Stimulated activated naive CD8-positive, alpha-beta T cell treated with anti-CD3 and anti-CD28 coated beads, Interleukin-15, amount 100 ng/mL, for 72 hours (primary cell): ENCODE results near the gene ARHGEF12.

Experiments used
- ATAC-seq: fragments of 150-1000 bp; cut with Tn5 transposase; 2 replicates; pipeline ENCODE4 v1.10.0; 2021; ENCODE audit warnings: mild to moderate bottlenecking, moderate library complexity
- DNase-seq, 2 donors: peaks; one replicate each; pipeline ENCODE4 v3.0.0; 2021 to 2022
- H3K27ac Mint-ChIP-seq, 2 donors: one replicate each; pipeline ENCODE4 v1.8.0; 2022; ENCODE audit warnings: mild to moderate bottlenecking in 2 of 2, mixed read lengths in 2 of 2, moderate library complexity in 2 of 2
- H3K27me3 Mint-ChIP-seq: one replicate; pipeline ENCODE4 v1.8.0; 2022; ENCODE audit warnings: mixed read lengths
- H3K4me1 Mint-ChIP-seq: one replicate; pipeline ENCODE4 v1.8.0; 2022; ENCODE audit warnings: mild to moderate bottlenecking, mixed read lengths
- H3K4me3 Mint-ChIP-seq, 2 donors: one replicate each; pipeline ENCODE4 v1.8.0; 2022; ENCODE audit warnings: mild to moderate bottlenecking in 2 of 2, mixed read lengths in 2 of 2, moderate library complexity in 1 of 2
- H3K9me3 Mint-ChIP-seq, 2 donors: one replicate each; pipeline ENCODE4 v1.8.0; 2022; ENCODE audit warnings: mixed read lengths in 2 of 2

The ARHGEF12 gene

GRCh38 chr11:120384476-120384875 is 48.3 kb downstream of the ARHGEF12 start:
- Mint-ChIP-seq H3K27ac (no peak overlapping the region), H3K4me3 (no peak overlapping the region), H3K4me1 (no peaks in the 10 kb centered on the region), H3K27me3 (peaks cover 60% of the 10 kb centered on the region), H3K9me3 (peaks cover 3 to 6% of the 10 kb centered on the region in 2 donors)
- DNase-seq = no peak
- ATAC-seq = no peak

GRCh38 chr11:120385110-120385509 is 48.9 kb downstream of the ARHGEF12 start:
- peaks cover 3 to 6% of the 10 kb centered on the region in 2 donors for H3K9me3 Mint-ChIP-seq
- H3K27ac Mint-ChIP-seq = no peak overlapping the region
- peaks cover 62% of the 10 kb centered on the region for H3K27me3 Mint-ChIP-seq
- ATAC-seq (no peak), DNase-seq (no peak)
- H3K4me1 Mint-ChIP-seq = no peaks in the 10 kb centered on the region
- no peak overlapping the region for H3K4me3 Mint-ChIP-seq

GRCh38 chr11:120385655-120386054 is 49.4 kb downstream of the ARHGEF12 start:
- H3K4me3 Mint-ChIP-seq = no peak overlapping the region
- no peak for DNase-seq
- no peak for ATAC-seq

GRCh38 chr11:120386318-120386717 is 50.1 kb downstream of the ARHGEF12 start:
- Mint-ChIP-seq H3K4me1 (no peaks in the 10 kb centered on the region), H3K27ac (no peak overlapping the region), H3K27me3 (peaks cover 55% of the 10 kb centered on the region), H3K9me3 (peaks cover 3 to 6% of the 10 kb centered on the region in 2 donors), H3K4me3 (no peak overlapping the region)
- DNase-seq (no peak), ATAC-seq (no peak)

More at GRCh38 chr11:120385655-120386054, 49.4 kb downstream of the ARHGEF12 start:
- Mint-ChIP-seq H3K27ac (no peak overlapping the region), H3K9me3 (peaks cover 3 to 6% of the 10 kb centered on the region in 2 donors), H3K4me1 (no peaks in the 10 kb centered on the region), H3K27me3 (peaks cover 61% of the 10 kb centered on the region)

GRCh38 chr11:120386774-120387371 is 50.7 kb downstream of the ARHGEF12 start:
- peaks cover 49% of the 10 kb centered on the region for H3K27me3 Mint-ChIP-seq
- ATAC-seq = no peak
- H3K9me3 Mint-ChIP-seq = peaks cover 3 to 6% of the 10 kb centered on the region in 2 donors
- H3K27ac Mint-ChIP-seq = no peak overlapping the region
- no peak for DNase-seq
- H3K4me3 Mint-ChIP-seq = no peak overlapping the region
- H3K4me1 Mint-ChIP-seq = no peaks in the 10 kb centered on the region

- Mint-ChIP-seq H3K27ac (no peak overlapping the region), H3K4me1 (no peaks in the 10 kb centered on the region), H3K4me3 (no peak overlapping the region), H3K27me3 (peaks cover 35% of the 10 kb centered on the region), H3K9me3 (peaks cover 0 to 3% of the 10 kb centered on the region in 2 donors)
- no peak for DNase-seq
- ATAC-seq = no peak
Measured at GRCh38 chr11:120388261-120388660, 52.0 kb downstream of the ARHGEF12 start.

GRCh38 chr11:120389693-120390584 is 53.7 kb downstream of the ARHGEF12 start:
- DNase-seq = no peak
- no peak for ATAC-seq
- Mint-ChIP-seq H3K4me3 (no peak overlapping the region), H3K27me3 (peaks cover 37% of the 10 kb centered on the region), H3K4me1 (no peaks in the 10 kb centered on the region), H3K9me3 (no peaks in the 10 kb centered on the region), H3K27ac (no peak overlapping the region)

GRCh38 chr11:120390585-120390922 is 54.3 kb downstream of the ARHGEF12 start:
- Mint-ChIP-seq H3K4me1 (no peaks in the 10 kb centered on the region), H3K27me3 (peaks cover 37% of the 10 kb centered on the region), H3K4me3 (no peak overlapping the region), H3K9me3 (no peaks in the 10 kb centered on the region), H3K27ac (no peak overlapping the region)
- DNase-seq = no peak
- ATAC-seq = no peak

- no peak for ATAC-seq
- no peak overlapping the region for H3K27ac Mint-ChIP-seq
Measured at GRCh38 chr11:120391292-120391691, 55.1 kb downstream of the ARHGEF12 start.

GRCh38 chr11:120391854-120392253 is 55.6 kb downstream of the ARHGEF12 start:
- no peak overlapping the region for H3K27ac Mint-ChIP-seq
- no peak overlapping the region for H3K4me3 Mint-ChIP-seq
- no peaks in the 10 kb centered on the region for H3K9me3 Mint-ChIP-seq
- H3K4me1 Mint-ChIP-seq = no peaks in the 10 kb centered on the region
- peaks cover 37% of the 10 kb centered on the region for H3K27me3 Mint-ChIP-seq
- no peak for ATAC-seq
- no peak for DNase-seq

More at GRCh38 chr11:120391292-120391691, 55.1 kb downstream of the ARHGEF12 start:
- H3K4me1 Mint-ChIP-seq = no peaks in the 10 kb centered on the region
- H3K4me3 Mint-ChIP-seq = no peak overlapping the region
- DNase-seq = no peak
- H3K9me3 Mint-ChIP-seq = no peaks in the 10 kb centered on the region
- H3K27me3 Mint-ChIP-seq = peaks cover 37% of the 10 kb centered on the region

GRCh38 chr11:120392314-120392713 is 56.1 kb downstream of the ARHGEF12 start:
- no peaks in the 10 kb centered on the region for H3K4me1 Mint-ChIP-seq
- no peak for DNase-seq
- peaks cover 37% of the 10 kb centered on the region for H3K27me3 Mint-ChIP-seq
- ATAC-seq = no peak
- no peaks in the 10 kb centered on the region for H3K9me3 Mint-ChIP-seq
- no peak overlapping the region for H3K4me3 Mint-ChIP-seq
- H3K27ac Mint-ChIP-seq = no peak overlapping the region

GRCh38 chr11:120392793-120393192 is 56.6 kb downstream of the ARHGEF12 start:
- no peak for ATAC-seq
- Mint-ChIP-seq H3K27ac (no peak overlapping the region), H3K27me3 (peaks cover 35% of the 10 kb centered on the region), H3K9me3 (no peaks in the 10 kb centered on the region), H3K4me1 (no peaks in the 10 kb centered on the region), H3K4me3 (no peak overlapping the region)
- no peak for DNase-seq

- Mint-ChIP-seq H3K4me1 (no peaks in the 10 kb centered on the region), H3K27me3 (peaks cover 22% of the 10 kb centered on the region), H3K4me3 (no peak overlapping the region), H3K27ac (no peak overlapping the region), H3K9me3 (no peaks in the 10 kb centered on the region)
- DNase-seq = no peak
- no peak for ATAC-seq
Measured at GRCh38 chr11:120394119-120394518, 57.9 kb downstream of the ARHGEF12 start.

- Mint-ChIP-seq H3K9me3 (no peaks in the 10 kb centered on the region), H3K27ac (no peak overlapping the region), H3K4me1 (no peaks in the 10 kb centered on the region), H3K4me3 (no peak overlapping the region), H3K27me3 (peaks cover 8% of the 10 kb centered on the region)
- DNase-seq (no peak), ATAC-seq (no peak)
Measured at GRCh38 chr11:120395778-120396177, 59.6 kb downstream of the ARHGEF12 start.

GRCh38 chr11:120398132-120398531 is 61.9 kb downstream of the ARHGEF12 start:
- DNase-seq (no peak), ATAC-seq (no peak)
- Mint-ChIP-seq H3K27me3 (peaks cover 16% of the 10 kb centered on the region), H3K27ac (no peak overlapping the region), H3K4me1 (no peaks in the 10 kb centered on the region), H3K9me3 (no peaks in the 10 kb centered on the region), H3K4me3 (no peak overlapping the region)

GRCh38 chr11:120399307-120399706 is 63.1 kb downstream of the ARHGEF12 start:
- no peak overlapping the region for H3K4me3 Mint-ChIP-seq
- H3K9me3 Mint-ChIP-seq = no peaks in the 10 kb centered on the region
- H3K27me3 Mint-ChIP-seq = peaks cover 23% of the 10 kb centered on the region
- H3K4me1 Mint-ChIP-seq = no peaks in the 10 kb centered on the region
- no peak for ATAC-seq
- no peak for DNase-seq
- no peak overlapping the region for H3K27ac Mint-ChIP-seq
